ENCODE results near the gene POLN.
"Not testable (repeated sequence)": the region's sequence is repeated elsewhere in the genome, so short reads cannot be mapped to it uniquely, and the experiment has no call there.

Gene POLN

DNA sequence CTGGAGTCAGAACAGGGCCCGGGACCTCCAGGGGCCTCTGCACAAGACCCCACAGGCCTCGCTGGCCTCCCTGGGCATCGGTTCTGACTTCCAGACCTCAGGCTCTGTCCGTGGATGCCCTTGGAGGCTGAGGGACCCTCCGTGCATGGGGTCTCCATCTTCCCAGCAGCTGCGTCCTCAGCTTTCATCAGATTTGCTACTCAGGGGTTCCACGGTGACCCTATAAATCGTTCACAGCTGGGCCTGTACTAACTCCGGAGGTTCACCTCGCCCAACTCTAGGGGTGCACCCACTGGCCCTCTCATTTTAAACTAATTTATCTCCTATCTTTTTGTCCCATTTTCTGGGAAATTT lies 33.1 kb upstream of the POLN start:
- DNase-seq (ENCODE audit: low spot score): not testable (repeated sequence)

- no peak for DNase-seq (ENCODE audit: low spot score)
These were observed 32.6 kb upstream of the POLN start for GRCh38 chr4:2274320-2275043.

DNA sequence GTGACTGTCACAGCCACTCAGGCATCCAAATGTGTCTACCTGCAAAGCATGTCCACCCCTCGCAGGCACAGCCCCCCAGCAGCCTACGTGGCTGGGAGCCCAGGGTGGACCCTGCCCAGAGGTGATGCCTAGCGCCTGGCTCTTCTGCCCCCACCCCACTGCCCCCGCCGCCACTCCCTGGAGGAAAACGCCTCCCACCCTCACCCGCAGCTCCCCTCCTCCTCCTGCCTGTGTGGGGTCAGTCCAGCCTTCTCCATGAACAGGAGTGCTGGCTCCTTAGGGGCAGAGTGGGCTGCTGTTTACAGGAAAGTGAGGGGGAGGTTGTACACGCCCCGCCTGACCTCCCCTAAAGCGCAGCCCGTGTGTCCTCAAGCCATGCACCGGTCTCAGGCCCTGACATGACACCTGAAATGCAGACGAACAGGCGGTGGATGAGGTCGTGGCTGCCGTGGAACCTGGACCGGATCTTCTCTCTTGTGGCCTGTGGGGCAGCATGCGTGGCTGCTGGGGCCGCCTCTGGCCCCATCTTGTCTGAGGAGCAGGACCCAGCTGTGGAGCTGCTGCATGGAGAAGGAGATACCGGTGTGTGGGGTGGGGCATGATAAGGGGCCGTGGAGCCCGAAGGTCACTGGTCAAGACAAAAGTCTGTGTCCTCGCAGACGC lies 31.9 kb upstream of the POLN start:
- DNase-seq (ENCODE audit: low spot score): no peak

GRCh38 chr4:2273221-2273620 lies 31.3 kb upstream of the POLN start:
- DNase-seq (ENCODE audit: low spot score): no peak

DNA sequence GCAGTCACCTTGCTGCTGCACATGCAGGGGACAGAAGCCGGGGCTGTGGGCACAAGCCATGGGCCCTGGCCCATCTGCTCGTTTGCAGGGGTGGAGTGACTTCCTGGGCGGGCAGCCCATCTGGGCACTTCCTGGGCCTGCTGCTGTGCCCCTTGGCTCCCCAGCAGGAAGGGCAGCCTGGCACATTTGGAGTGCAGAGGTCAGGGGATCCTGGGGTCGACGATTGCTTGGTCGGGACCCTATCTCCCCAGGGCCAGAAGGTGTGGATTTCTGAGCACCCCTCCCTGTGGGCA lies 30.9 kb upstream of the POLN start:
- no peak for DNase-seq (ENCODE audit: low spot score)

GRCh38 chr4:2272026-2272827 lies 30.3 kb upstream of the POLN start:
- no peak for DNase-seq (ENCODE audit: low spot score)

- no peak for DNase-seq (ENCODE audit: low spot score)
These were observed 29.5 kb upstream of the POLN start for GRCh38 chr4:2271279-2272025.

DNA sequence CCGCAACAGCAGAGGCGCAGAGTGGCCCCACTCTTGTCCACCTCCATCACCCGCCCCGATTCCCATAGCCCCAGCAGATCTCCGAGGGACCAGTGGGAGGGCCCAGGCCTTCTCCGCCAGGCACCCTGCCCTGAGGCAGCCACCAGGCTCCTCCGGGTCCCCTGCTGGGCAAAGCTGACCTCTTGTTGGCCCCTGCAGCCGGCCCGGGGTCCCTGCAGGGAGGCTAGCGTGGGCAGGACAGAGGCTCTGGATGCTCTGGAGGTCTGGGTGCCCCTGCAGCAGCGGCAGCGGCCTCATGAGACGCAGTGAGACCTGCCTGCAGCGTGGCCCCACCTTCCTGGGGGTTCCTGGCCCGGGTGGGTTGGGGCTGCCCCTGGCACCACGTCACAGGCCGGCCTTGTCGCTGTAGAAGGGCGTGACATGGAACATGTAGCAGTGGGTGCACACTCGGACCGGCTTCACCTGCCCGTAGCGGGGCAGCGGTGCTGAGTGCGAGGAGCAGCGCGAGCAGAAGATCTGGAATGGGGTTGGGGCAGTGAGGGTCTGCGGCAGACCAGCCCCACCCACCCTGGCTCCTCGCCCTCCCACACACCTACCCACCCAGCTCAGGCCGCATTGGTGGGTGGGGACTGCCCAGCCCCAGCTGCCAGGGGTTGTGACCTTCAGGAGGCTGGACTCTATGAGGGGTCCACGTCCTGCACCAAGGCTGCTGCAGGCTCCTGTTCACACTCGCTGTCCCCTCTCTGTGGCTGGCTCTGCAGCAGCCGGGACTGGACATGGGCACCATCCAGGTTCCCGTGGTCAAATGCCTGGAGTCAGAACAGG lies 28.6 kb upstream of the POLN start:
- no peak for DNase-seq (ENCODE audit: low spot score)

DNA sequence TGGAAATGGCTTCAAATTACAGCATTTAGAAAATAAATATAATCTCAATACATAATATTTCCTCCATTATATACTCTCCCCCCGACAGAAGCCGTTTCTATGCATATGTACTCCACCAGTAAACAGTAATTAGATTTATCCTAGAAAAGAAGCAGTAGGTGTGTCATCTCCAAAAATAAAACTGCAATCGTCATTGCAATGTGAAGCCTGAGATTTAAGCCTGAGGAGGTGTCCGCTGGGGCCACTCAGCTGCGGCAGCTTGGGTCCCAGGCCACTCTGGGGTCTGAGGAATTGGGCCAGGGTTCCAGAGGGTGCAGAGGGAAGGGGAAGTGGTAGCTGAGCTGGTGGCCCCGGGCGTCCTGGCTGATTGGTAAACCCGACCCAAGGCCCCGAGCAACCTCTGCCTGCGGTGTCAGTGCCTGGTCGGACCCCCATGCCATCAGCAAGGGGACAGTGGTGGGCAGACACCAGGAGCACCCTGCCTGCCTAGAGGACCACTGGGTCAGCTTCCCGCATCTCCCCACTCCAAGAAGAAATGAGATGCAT lies 27.8 kb upstream of the POLN start:
- no peak for DNase-seq (ENCODE audit: low spot score)

- DNase-seq (ENCODE audit: low spot score): no peak
These were observed 27.2 kb upstream of the POLN start for GRCh38 chr4:2269206-2269531.

GRCh38 chr4:2268357-2269205 lies 26.7 kb upstream of the POLN start:
- DNase-seq (ENCODE audit: low spot score): no peak

- no peak for DNase-seq (ENCODE audit: low spot score)
These were observed 25.9 kb upstream of the POLN start for GRCh38 chr4:2267841-2268240.

DNA sequence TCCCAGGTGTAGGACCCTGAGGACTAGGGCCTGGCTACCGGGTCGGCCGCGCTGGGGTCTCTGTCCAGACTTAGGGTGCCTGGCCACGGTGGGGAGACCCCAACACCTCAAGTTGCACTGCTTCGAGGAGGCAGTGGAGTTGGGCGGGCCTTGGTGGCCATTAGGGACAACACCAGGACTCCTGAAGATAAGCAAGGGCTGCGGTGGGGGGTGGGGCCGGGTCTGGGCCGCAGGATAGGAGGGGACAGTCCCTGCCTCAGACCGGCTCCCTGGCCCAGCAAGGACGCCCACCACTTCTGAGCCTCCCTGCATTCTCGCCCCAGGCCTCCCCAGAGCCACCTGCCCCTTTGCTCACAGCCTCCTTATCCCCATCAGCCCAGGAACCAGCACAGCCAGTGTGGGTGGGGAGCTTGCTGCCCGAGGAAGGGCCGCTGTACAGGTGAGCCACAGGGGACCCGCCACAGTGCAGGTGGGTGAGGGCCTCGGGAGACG lies 25.4 kb upstream of the POLN start:
- no peak for DNase-seq (ENCODE audit: low spot score)

DNA sequence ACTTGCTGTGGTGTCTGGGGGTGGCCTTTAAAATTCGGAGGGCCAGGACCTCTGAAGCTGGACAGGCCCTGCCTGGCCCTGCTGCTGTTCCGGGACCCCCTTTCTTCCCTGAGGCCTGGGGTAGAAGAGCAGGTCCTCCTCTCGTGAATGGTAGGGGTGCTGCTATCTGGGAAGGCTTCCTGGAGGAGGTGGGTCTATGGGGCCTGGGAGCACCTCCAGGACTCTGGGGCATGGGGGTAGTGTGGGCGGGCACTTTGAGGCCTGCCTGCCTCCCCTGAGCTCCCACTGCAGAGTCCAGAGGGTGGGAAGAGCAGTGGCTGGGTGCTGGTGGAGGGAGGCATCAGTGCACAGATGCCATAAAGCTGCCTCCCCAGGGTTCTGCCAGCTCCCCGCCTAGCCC lies 24.9 kb upstream of the POLN start:
- DNase-seq (ENCODE audit: low spot score): no peak

DNA sequence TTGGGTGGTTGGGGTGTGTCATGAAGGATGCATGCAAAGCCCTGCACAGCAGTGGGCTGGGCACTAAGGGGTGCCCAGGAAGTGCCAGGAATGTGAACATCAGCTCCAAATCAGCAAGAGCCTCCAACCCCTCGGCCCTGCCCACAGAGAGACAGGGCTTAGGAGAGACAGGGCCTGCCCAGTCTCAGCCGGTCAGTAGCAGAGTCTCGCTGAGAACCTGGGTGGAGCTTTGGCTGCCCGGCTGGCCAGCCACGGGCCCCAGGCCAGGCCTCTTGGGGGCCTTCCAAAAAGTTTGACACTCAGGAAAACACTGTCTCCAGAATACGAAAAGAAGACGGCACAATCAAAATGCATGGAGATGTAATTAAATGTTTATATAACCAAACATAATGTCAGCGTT lies 24.3 kb upstream of the POLN start:
- DNase-seq (ENCODE audit: low spot score): no peak

DNA sequence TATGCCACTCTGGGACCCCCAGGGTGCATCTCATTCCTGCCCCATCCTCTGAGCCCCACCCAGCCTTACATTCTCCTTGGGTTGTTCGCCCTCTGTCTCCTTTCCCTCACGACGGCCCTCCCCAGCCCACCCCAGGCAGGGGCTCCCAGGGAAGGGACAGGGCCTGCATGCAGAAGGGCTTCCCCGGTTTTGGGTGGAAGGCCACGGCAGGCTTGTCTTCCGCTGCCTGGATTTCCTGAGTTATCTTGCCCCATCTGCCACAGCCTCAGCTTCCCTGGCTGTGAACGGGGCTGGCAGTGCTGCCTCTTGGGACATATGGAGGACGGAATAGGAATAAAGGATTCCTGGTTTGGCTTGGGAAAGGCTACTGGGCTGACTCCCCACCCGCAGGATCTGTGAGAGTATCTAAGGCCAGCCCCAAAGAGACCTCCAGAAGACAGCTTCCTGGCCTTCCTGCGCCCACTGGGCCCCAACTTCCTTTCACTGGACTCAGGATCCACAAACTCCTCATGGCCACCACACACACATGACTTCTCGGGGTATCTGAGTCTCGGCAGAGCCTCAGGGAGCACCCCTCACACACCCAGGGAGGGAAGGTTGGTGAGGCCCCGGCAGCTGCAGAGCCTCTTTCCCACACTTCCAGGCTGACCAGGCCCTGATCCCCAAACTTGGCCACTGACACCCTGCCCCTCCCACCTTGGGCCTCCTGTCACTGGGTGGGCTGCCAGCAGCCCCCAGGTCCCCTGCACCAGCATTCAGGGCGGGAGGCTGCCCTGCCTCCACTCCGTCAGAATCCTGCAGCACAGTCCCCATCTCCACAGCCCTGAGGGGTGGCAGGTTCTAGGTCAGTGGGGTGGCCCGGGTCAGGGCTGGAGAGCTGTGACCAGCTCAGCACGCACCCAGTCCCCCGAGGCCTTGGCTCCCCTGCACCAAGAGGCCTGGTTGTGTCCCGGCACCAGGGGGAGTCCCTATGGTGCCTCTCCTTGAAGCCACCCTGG lies 23.5 kb upstream of the POLN start:
- no peak for DNase-seq (ENCODE audit: low spot score)

DNA sequence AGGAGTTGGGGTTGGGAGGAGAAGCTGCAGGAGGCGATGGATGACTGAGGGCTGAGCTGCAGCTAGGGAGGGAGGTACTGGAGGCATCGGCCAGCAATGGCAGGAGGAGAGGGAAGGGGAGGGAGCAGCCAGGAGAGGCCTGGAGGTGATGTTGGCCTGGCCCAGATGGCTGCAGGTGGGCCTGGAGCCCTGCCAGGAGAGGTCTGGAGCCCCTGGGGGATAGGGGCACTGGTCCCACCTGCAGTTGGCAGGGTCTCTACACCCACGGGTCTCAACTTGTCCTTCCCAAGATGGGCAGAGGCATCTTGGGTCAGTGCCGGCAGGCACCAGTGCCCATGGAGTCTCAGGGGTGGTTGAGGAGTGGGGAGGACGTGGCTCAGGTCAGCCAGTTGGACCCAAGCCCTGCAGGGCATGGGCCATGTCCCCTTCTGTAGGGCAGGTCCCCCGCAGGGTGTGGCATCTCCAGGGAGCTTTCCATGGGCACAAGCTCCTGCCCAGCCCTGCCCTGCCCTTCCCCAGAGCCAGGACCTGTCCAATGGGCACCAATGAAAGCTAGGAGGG lies 22.6 kb upstream of the POLN start:
- DNase-seq (ENCODE audit: low spot score): no peak

DNA sequence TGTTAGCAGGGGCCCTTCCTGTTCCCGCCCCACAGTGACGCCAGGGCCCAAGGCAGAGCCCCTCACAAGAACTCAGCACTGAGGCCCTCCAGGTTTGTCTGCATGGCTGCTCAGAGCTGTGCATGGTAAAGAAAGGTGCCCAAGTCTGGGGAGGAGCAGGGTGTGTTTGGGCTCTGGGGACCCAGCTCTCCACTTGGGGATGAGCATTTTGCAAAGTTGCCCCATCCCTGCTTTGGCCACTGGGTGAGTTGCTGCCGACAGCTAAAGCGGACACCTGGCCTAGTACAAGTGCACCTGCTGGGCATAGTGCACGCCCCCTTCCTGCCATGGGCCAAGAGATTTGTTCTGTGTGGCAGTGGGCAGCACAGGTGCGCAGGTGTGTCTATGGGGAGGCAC lies 22.0 kb upstream of the POLN start:
- no peak for DNase-seq (ENCODE audit: low spot score)

DNA sequence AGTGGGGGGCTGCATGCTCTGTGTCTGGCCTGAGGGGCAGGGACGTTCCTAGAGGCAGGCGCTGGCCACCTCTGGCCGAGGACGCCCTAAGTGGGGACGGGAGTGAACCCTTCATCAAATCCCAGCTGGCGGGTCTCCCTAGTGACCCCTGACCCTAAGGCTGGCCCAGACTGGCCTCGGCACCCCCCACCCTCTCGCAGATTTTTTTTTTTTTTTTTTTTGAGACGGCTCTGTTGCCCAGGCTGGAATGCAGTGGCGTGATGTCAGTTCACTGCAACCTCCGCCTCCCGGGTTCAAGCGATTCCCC lies 21.0 kb upstream of the POLN start:
- DNase-seq (ENCODE audit: low spot score): no peak

Measured in HuH-7 (cell line).